ENCODE measurements around the gene PROX2. TPM values are rescaled to one million over a fixed set of nuclear protein-coding genes. Genes with fewer than 3 reads are reported as not detected.

PROX2 gene
- total and polyA plus RNA-seq, 9 of the 15 experiments (the other 6 are each of a cell fraction or from before 2014, with no cell fraction given) = not detected

GRCh38 chr14:74881431-74882102 is 5.6 kb upstream of the PROX2 start, which contains the start of gene DLST (continued):
- TF ChIP-seq, protein P1, sequence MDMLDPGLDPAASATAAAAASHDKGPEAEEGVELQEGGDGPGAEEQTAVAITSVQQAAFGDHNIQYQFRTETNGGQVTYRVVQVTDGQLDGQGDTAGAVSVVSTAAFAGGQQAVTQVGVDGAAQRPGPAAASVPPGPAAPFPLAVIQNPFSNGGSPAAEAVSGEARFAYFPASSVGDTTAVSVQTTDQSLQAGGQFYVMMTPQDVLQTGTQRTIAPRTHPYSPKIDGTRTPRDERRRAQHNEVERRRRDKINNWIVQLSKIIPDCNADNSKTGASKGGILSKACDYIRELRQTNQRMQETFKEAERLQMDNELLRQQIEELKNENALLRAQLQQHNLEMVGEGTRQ (CRISPR knock-in tag; IDR thresholded peaks at IDR 0.05) = no peak
- TF ChIP-seq POLR2AphosphoS5 (IDR thresholded peaks at IDR 0.05; ENCODE audit: control insufficient read depth, insufficient read depth, low read depth, low read length) (peak; percentile 80; the same call in 1 of the 2 replicates), GABPB1 (CRISPR knock-in tag; IDR thresholded peaks at IDR 0.05) (peak; percentile 98), KDM5B (IDR thresholded peaks at IDR 0.05; ENCODE audit: insufficient replicate concordance, low read depth, low read length) (peak; percentile 49), UBTF (IDR thresholded peaks at IDR 0.05; ENCODE audit: borderline replicate concordance in 1 of 2, low read depth in 2 of 2, low read length in 2 of 2) (peak; percentile 67 to 87; a peak in 3 of 4 replicates), ZNF444 (CRISPR knock-in tag; IDR thresholded peaks at IDR 0.05) (no peak), CXXC5 (CRISPR knock-in tag; IDR thresholded peaks at IDR 0.05) (peak; percentile 74), TAF9B (IDR thresholded peaks at IDR 0.05; ENCODE audit: partially characterized antibody) (peak; percentile 46), ERF (CRISPR knock-in tag; IDR thresholded peaks at IDR 0.05) (0 out of 2 replicates have a peak, but pooled peaks have one; percentile 24), ASH1L (IDR thresholded peaks at IDR 0.05; ENCODE audit: borderline replicate concordance, low read depth, partially characterized antibody) (peak; percentile 35), PHF20 (IDR thresholded peaks at IDR 0.05; ENCODE audit: partially characterized antibody) (peak; percentile 76)
- TF ChIP-seq, protein P2, sequence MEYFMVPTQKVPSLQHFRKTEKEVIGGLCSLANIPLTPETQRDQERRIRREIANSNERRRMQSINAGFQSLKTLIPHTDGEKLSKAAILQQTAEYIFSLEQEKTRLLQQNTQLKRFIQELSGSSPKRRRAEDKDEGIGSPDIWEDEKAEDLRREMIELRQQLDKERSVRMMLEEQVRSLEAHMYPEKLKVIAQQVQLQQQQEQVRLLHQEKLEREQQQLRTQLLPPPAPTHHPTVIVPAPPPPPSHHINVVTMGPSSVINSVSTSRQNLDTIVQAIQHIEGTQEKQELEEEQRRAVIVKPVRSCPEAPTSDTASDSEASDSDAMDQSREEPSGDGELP (CRISPR knock-in tag; IDR thresholded peaks at IDR 0.05; ENCODE audit: borderline replicate concordance) = peak; percentile 64; the same call in 1 of the 2 replicates
- TF ChIP-seq, protein P3, sequence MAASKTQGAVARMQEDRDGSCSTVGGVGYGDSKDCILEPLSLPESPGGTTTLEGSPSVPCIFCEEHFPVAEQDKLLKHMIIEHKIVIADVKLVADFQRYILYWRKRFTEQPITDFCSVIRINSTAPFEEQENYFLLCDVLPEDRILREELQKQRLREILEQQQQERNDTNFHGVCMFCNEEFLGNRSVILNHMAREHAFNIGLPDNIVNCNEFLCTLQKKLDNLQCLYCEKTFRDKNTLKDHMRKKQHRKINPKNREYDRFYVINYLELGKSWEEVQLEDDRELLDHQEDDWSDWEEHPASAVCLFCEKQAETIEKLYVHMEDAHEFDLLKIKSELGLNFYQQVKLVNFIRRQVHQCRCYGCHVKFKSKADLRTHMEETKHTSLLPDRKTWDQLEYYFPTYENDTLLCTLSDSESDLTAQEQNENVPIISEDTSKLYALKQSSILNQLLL (CRISPR knock-in tag; IDR thresholded peaks at IDR 0.05; ENCODE audit: borderline replicate concordance) = no peak
